WTC11 (cell line): Measurements from ENCODE around the gene SDCCAG8. TPM values are rescaled to one million over a fixed set of nuclear protein-coding genes. Genes with fewer than 3 reads are reported as not detected.
"Not testable (repeated sequence)": the region's sequence is repeated elsewhere in the genome, so short reads cannot be mapped to it uniquely, and the experiment has no call there.

Source experiments
- ATAC-seq: fragments of 200-7000 bp; cut with Tn5 transposase; 2 replicates; pipeline ENCODE4 v1.10.0; 2021; ENCODE audit warnings: mild to moderate bottlenecking, moderate library complexity
- CTCF ChIA-PET: fragments of 300-600 bp; sonication (Branson Sonifier 250); formaldehyde crosslinking; loops from one replicate; lab custom pipeline; 2021; ENCODE audit warnings: antibody characterized with exemption; lab: Charles Lee
- POLR2A ChIA-PET: fragments of 350-600 bp; sonication (Branson Sonifier 250); formaldehyde crosslinking; loops from one replicate; lab custom pipeline; 2021; ENCODE audit warnings: antibody characterized with exemption; lab: Charles Lee
- DNase-seq: peaks from one replicate; pipeline ENCODE4 v3.0.0; 2021; ENCODE audit warnings: low spot score
- H3K27ac Mint-ChIP-seq: 2 replicates; pipeline ENCODE4 v1.8.0; 2021; ENCODE audit warnings: mixed read lengths
- H3K27me3 Mint-ChIP-seq: 2 replicates; pipeline ENCODE4 v1.8.0; 2021; ENCODE audit warnings: low read depth, mild to moderate bottlenecking, moderate library complexity, mixed read lengths
- H3K36me3 Mint-ChIP-seq: 2 replicates; pipeline ENCODE4 v1.8.0; 2021; ENCODE audit warnings: mixed read lengths
- H3K4me1 Mint-ChIP-seq: 2 replicates; pipeline ENCODE4 v1.8.0; 2022; ENCODE audit warnings: mixed read lengths
- H3K4me3 Mint-ChIP-seq: 2 replicates; pipeline ENCODE4 v1.8.0; 2021; ENCODE audit warnings: mild to moderate bottlenecking, moderate library complexity, mixed read lengths
- H3K9me3 Mint-ChIP-seq: 2 replicates; pipeline ENCODE4 v1.8.0; 2021; ENCODE audit warnings: mixed read lengths
- CBFB ChIP-seq: sonication (generic); formaldehyde crosslinking; IDR thresholded peaks from 2 replicates; pipeline ENCODE4 v1.8.1; 2022; ENCODE audit warnings: mild to moderate bottlenecking, low read depth, missing genetic modification reagents
- E2F4 ChIP-seq: sonication (generic); formaldehyde crosslinking; IDR thresholded peaks from 2 replicates; pipeline ENCODE4 v1.8.1; 2022; ENCODE audit warnings: low read depth, mild to moderate bottlenecking, moderate library complexity, missing genetic modification reagents, borderline replicate concordance
- ESRRA ChIP-seq: sonication (generic); formaldehyde crosslinking; IDR thresholded peaks from 2 replicates; pipeline ENCODE4 v1.8.1; 2022; ENCODE audit warnings: mild to moderate bottlenecking, missing genetic modification reagents, borderline replicate concordance
- FOXJ3 ChIP-seq: sonication (generic); formaldehyde crosslinking; IDR thresholded peaks from 2 replicates; pipeline ENCODE4 v1.9.0; 2021; ENCODE audit warnings: missing genetic modification reagents, mild to moderate bottlenecking, borderline replicate concordance
- GABPB1 ChIP-seq: sonication (generic); formaldehyde crosslinking; IDR thresholded peaks from 2 replicates; pipeline ENCODE4 v1.8.1; 2023; ENCODE audit warnings: mild to moderate bottlenecking, missing genetic modification reagents
- HMGA2 ChIP-seq: fragments of 250-450 bp; sonication (Bioruptor Pico); IDR thresholded peaks from 2 replicates; pipeline ENCODE4 v1.4.0; 2021; ENCODE audit warnings: mild to moderate bottlenecking, moderate library complexity
- KAT7 ChIP-seq: sonication (generic); formaldehyde crosslinking; IDR thresholded peaks from 2 replicates; pipeline ENCODE4 v1.8.1; 2023; ENCODE audit warnings: missing genetic modification reagents, mild to moderate bottlenecking, borderline replicate concordance
- MAX ChIP-seq: sonication (generic); formaldehyde crosslinking; IDR thresholded peaks from 2 replicates; pipeline ENCODE4 v1.8.0; 2022; ENCODE audit warnings: mild to moderate bottlenecking, missing genetic modification reagents
- NFATC4 ChIP-seq: fragments of 250-450 bp; sonication (Bioruptor Pico); IDR thresholded peaks from 2 replicates; pipeline ENCODE4 v1.9.0; 2021; ENCODE audit warnings: mild to moderate bottlenecking
- NFYB ChIP-seq: sonication (generic); formaldehyde crosslinking; conservative IDR thresholded peaks from 2 replicates; pipeline ENCODE4 v1.8.0; 2022; ENCODE audit warnings: low read depth, missing genetic modification reagents
- PRDM15 ChIP-seq: sonication (generic); formaldehyde crosslinking; IDR thresholded peaks from 2 replicates; pipeline ENCODE4 v1.8.0; 2022; ENCODE audit warnings: missing genetic modification reagents
- SMAD4 ChIP-seq: sonication (generic); formaldehyde crosslinking; IDR thresholded peaks from 2 replicates; pipeline ENCODE4 v1.8.0; 2022; ENCODE audit warnings: mild to moderate bottlenecking, missing genetic modification reagents
- STAT6 ChIP-seq: sonication (generic); formaldehyde crosslinking; conservative IDR thresholded peaks from 2 replicates; pipeline ENCODE4 v1.8.1; 2023; ENCODE audit warnings: mild to moderate bottlenecking, low read depth, missing genetic modification reagents, moderate library complexity
- ZNF219 ChIP-seq: sonication (generic); formaldehyde crosslinking; IDR thresholded peaks from 2 replicates; pipeline ENCODE4 v1.8.0; 2023; ENCODE audit warnings: missing genetic modification reagents, mild to moderate bottlenecking, borderline replicate concordance
- ZNF423 ChIP-seq: fragments of 250-450 bp; sonication (Bioruptor Pico); IDR thresholded peaks from 2 replicates; pipeline ENCODE4 v2.1.2; 2022; ENCODE audit warnings: mild to moderate bottlenecking, moderate library complexity
- total RNA-seq: library from RNA; stranded (reverse); gene quantifications from 3 replicates; pipeline ENCODE4 v1.2.3, GENCODE V29; 2021

Gene SDCCAG8
- total RNA-seq, 1 experiment from 2014 or later, result 44.3 TPM

GRCh38 chr1:243255791-243256512 lies at the start of gene SDCCAG8 (continued):
- no peak for TF ChIP-seq SMAD4 (CRISPR knock-in tag)
- TF ChIP-seq ESRRA (CRISPR knock-in tag), result no peak
- no peak for TF ChIP-seq CBFB (CRISPR knock-in tag)

GRCh38 chr1:243211984-243212383 lies 43.9 kb upstream of the SDCCAG8 start:
- H3K27ac Mint-ChIP-seq, DNase-seq, H3K27me3 Mint-ChIP-seq, H3K4me1 Mint-ChIP-seq, POLR2A ChIA-PET, H3K4me3 Mint-ChIP-seq, ATAC-seq: not testable (repeated sequence)
- CTCF ChIA-PET, result interaction anchor here (0.6 kb wide), 1 partner anchor 50 kb away, joined by 3 read pairs; no protein-coding TSS in a partner anchor
- Mint-ChIP-seq H3K9me3 (peaks cover 15% of the 10 kb centered on the region), H3K36me3 (peaks cover 35% of the 10 kb centered on the region)

DNA sequence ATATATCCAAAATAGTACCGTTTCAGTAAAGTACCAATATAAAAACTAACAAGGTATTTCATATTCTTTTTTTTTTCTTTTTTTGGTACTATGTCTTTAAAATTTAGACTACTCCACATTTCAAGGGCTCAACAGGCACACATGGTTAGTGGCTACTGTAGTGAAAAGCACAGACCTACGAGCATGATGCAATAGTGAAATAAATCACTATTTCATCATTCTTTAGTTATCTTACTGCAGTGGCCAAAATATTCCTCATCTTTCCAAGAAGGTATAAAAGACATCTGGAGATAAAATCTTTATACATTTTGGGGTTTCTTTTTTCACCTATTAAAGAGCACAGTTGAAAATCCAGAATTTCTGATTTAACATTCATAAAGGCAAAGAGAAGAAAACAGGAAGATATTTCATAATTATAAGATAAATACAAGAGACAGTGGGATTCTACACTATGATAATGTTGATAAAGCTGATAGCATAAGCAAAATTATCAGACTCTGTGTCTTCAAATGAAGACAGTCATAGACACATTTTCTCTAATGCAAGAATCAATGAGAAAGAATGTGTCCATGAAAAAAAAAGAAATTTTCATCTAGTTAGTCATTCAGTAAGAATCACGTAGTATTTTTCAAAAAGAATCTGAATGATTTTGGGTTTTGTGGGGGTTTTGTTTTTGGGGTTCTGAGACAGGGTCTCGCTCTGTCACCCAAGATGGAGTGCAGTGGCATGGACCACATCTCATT lies 42.6 kb upstream of the SDCCAG8 start:
- Mint-ChIP-seq H3K27ac (no peak overlapping the region), H3K9me3 (peaks cover 15% of the 10 kb centered on the region), H3K36me3 (peaks cover 38% of the 10 kb centered on the region), H3K4me3 (no peak overlapping the region), H3K4me1 (peaks cover 4% of the 10 kb centered on the region), H3K27me3 (no peaks in the 10 kb centered on the region; the same call in 1 of the 2 replicates)
- POLR2A ChIA-PET, result no interaction called here
- no peak for TF ChIP-seq NFATC4 (CRISPR knock-in tag)
- no peak for TF ChIP-seq GABPB1 (CRISPR knock-in tag)
- TF ChIP-seq ZNF423 (CRISPR knock-in tag), result no peak
- TF ChIP-seq NFYB (CRISPR knock-in tag), result no peak
- TF ChIP-seq E2F4 (CRISPR knock-in tag), result no peak
- ATAC-seq (no peak), DNase-seq (no peak)
- CTCF ChIA-PET, result no interaction called here

- DNase-seq, CTCF ChIA-PET, ATAC-seq, POLR2A ChIA-PET, H3K4me1 Mint-ChIP-seq, H3K27me3 Mint-ChIP-seq, H3K4me3 Mint-ChIP-seq: not testable (repeated sequence)
- H3K27ac Mint-ChIP-seq, result 0 out of 2 replicates have a peak overlapping the region, but pooled peaks have one; percentile 2
- peaks cover 48% of the 10 kb centered on the region for H3K36me3 Mint-ChIP-seq
- peaks cover 15% of the 10 kb centered on the region for H3K9me3 Mint-ChIP-seq
Measured at GRCh38 chr1:243215276-243215875, 40.5 kb upstream of the SDCCAG8 start.

DNA sequence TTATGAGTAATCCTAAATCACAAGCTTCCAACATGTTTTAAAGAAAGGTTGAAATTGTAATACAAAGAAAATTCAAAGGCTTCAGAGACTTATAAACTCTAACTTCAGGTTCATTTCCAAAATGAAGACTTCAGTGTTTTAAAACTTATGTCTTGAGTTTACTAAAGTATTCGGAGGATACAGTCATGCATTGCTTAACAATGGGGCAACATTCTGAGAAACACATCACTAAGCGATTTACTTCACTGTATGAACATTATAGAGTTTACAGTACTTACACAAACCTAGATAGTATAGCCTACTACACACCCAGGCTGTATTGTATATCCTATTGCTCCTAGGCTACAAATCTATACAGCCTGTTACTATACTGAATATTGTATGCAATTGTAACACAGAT lies 39.1 kb upstream of the SDCCAG8 start:
- H3K4me3 Mint-ChIP-seq, result no peak overlapping the region
- POLR2A ChIA-PET, result no interaction called here
- no peak for TF ChIP-seq MAX (CRISPR knock-in tag)
- TF ChIP-seq ZNF219, result no peak
- no peak for TF ChIP-seq STAT6 (CRISPR knock-in tag)
- TF ChIP-seq KAT7 (CRISPR knock-in tag), result no peak
- TF ChIP-seq PRDM15 (CRISPR knock-in tag), result no peak
- no peak for TF ChIP-seq FOXJ3
- no peak for TF ChIP-seq HMGA2
- H3K27me3 Mint-ChIP-seq, result no peaks in the 10 kb centered on the region; the same call in 1 of the 2 replicates
- DNase-seq, result no peak
- CTCF ChIA-PET, result no interaction called here
- H3K4me1 Mint-ChIP-seq, result peaks cover 4% of the 10 kb centered on the region
- ATAC-seq, result no peak
- H3K9me3 Mint-ChIP-seq, result peaks cover 15% of the 10 kb centered on the region
- peaks cover 61% of the 10 kb centered on the region for H3K36me3 Mint-ChIP-seq
- no peak overlapping the region for H3K27ac Mint-ChIP-seq
